AG09319 (cell line): ENCODE measurements around the gene KCNAB1.
"Not testable (repeated sequence)": the region's sequence is repeated elsewhere in the genome, so short reads cannot be mapped to it uniquely, and the experiment has no call there.

Experiments used
- DNase-seq: peaks from one replicate; pipeline ENCODE4 v3.0.0-alpha.2; 2010; ENCODE audit warnings: low read depth; ENCODE audit errors: extremely low read depth
- CTCF ChIP-seq: IDR thresholded peaks from 2 replicates; pipeline ENCODE4 v1.5.1; 2011; ENCODE audit warnings: low read depth, mild to moderate bottlenecking, inconsistent platforms, low read length, moderate library complexity

KCNAB1 gene

DNA sequence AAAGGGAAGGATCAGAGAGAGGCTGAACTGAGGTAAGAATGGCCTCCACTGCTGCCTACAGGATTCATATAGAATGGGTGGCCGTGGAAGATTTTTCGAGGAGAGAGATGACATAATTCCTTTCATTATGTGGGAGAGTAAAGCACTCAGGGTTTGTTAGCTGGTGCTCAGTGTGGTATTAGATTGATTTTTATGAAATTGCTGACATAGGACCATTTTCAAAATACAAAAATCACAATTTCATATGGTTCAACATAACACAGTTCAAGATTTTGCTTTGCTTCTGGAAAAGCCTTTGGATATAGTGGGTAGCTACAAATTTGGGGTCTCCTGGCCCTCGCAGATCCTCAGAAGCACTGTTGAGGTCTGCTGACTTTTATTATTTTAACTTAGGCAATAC lies 95.4 kb downstream of the KCNAB1 start:
- no peak for TF ChIP-seq CTCF
- DNase-seq = no peak

- TF ChIP-seq CTCF = no peak
- no peak for DNase-seq
These were observed 95.8 kb downstream of the KCNAB1 start for GRCh38 chr3:156216216-156216615.

DNA sequence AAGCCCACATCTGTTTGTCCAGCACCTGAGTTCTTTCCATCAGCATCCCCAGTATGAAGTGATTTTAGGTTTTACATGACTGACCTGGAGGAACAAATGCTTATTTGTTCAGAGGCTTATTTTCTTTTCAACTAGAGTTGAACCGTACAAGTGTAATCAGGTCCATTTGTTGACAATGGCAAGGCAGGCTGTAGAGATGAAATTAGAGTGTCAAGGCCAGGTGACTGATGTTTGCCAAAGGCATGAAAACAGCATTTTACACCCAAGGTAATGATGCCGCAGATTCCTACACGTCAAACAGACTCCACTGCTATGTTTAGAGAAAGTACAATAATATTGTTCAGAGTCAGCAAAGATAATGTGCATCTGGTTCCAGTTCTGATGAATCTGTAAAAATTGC lies 96.5 kb downstream of the KCNAB1 start:
- no peak for DNase-seq
- TF ChIP-seq CTCF = no peak

- no peak for TF ChIP-seq CTCF
- DNase-seq = no peak
These were observed 97.4 kb downstream of the KCNAB1 start for GRCh38 chr3:156217674-156218352.

- no peak for DNase-seq
- no peak for TF ChIP-seq CTCF
These were observed 98.0 kb downstream of the KCNAB1 start for GRCh38 chr3:156218353-156218744.

DNA sequence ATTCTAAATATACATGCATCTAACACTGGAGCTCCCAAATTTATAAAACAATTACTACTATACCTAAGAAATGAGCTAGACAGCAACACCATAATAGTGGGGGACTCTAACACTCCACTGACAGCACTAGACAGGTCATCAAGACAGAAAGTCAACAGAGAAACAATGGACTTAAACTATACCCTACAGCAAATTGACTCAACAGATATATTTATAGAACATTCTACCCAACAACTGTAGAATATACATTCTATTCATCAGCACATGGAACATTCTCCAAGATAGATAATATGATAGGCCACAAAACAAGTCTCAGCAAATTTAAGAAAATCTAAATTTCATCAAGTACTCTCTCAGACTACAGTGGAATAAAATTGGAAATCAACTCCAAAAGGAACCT lies 102.0 kb downstream of the KCNAB1 start:
- not testable (repeated sequence) for DNase-seq

- DNase-seq = not testable (repeated sequence)
These were observed 103.7 kb downstream of the KCNAB1 start for GRCh38 chr3:156224046-156224445.

DNA sequence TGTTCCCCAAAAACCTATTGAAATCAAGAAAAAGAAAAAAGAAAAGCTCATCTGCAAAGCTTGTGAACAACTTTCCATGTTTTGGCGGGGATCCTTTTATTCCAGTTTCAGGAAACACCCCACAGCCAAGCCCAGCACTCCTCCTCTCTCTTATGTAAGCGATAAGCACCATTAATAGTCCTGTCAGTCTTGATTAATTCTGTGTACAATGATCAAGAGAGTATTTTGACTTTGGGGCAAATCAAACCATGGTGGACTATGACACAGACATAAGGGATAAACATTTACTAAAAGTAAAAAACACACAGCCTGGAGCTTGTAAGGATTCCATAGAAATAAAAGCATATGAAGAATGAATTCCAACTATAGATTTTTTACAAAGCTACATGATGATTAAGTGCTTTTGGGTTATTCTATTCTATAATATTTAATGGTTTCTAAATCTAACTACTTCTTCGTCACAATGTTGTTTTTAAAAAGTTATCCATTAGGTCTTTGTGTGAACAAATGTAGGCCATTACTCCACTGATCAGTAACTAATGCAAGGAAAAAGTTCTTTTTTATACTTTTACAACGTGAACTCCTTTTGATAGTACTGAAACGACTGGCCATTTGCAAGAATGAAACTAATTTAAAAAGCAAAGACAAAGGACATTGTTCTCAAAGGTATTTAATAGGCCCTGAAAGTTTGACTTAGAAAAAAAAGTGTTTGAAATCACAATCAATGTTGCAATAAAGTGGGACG lies 106.5 kb downstream of the KCNAB1 start:
- no peak for DNase-seq
- TF ChIP-seq CTCF = no peak
